KOPT-K1 (cell line): Measurements from ENCODE around the gene TIGD6.

Source experiments
- H3K27ac ChIP-seq: fragments of 200-600 bp; sonication (generic); 2 replicates; pipeline ENCODE4 v1.5.1; 2016; ENCODE audit warnings: antibody characterized with exemption, mild to moderate bottlenecking, low read depth, low read length; ENCODE audit not compliant: poor library complexity, severe bottlenecking
- H3K36me3 ChIP-seq: fragments of 200-600 bp; sonication (generic); 2 replicates; pipeline ENCODE4 v1.5.1; 2017; ENCODE audit warnings: antibody characterized with exemption, mild to moderate bottlenecking, low read length, moderate library complexity; ENCODE audit not compliant: insufficient read depth
- H3K9me3 ChIP-seq: fragments of 200-600 bp; sonication (generic); 2 replicates; pipeline ENCODE4 v1.5.1; 2017; ENCODE audit warnings: antibody characterized with exemption, low read length, mild to moderate bottlenecking; ENCODE audit not compliant: insufficient read depth, poor library complexity, severe bottlenecking

The TIGD6 gene

GRCh38 chr5:149969181-149969930, 31.1 kb downstream of the TIGD6 start:
- Histone ChIP-seq H3K9me3 (no peaks in the 10 kb centered on the region), H3K27ac (no peak overlapping the region), H3K36me3 (no peaks in the 10 kb centered on the region)

GRCh38 chr5:149966946-149967345, 33.5 kb downstream of the TIGD6 start:
- Histone ChIP-seq H3K27ac (no peak overlapping the region), H3K9me3 (no peaks in the 10 kb centered on the region), H3K36me3 (no peaks in the 10 kb centered on the region)

GRCh38 chr5:149963729-149964128, 36.7 kb downstream of the TIGD6 start:
- H3K36me3 ChIP-seq: no peaks in the 10 kb centered on the region
- no peak overlapping the region for H3K27ac ChIP-seq
- H3K9me3 ChIP-seq: no peaks in the 10 kb centered on the region

- Histone ChIP-seq H3K36me3 (no peaks in the 10 kb centered on the region), H3K27ac (no peak overlapping the region), H3K9me3 (no peaks in the 10 kb centered on the region)
Observed at GRCh38 chr5:149962601-149963300, 37.7 kb downstream of the TIGD6 start.

GRCh38 chr5:149961957-149962409, 38.5 kb downstream of the TIGD6 start:
- Histone ChIP-seq H3K9me3 (no peaks in the 10 kb centered on the region), H3K36me3 (no peaks in the 10 kb centered on the region), H3K27ac (no peak overlapping the region)

GRCh38 chr5:149961186-149961685, 39.2 kb downstream of the TIGD6 start:
- Histone ChIP-seq H3K27ac (peak overlapping the region; percentile 57), H3K9me3 (no peaks in the 10 kb centered on the region), H3K36me3 (no peaks in the 10 kb centered on the region)

- Histone ChIP-seq H3K9me3 (no peaks in the 10 kb centered on the region), H3K36me3 (no peaks in the 10 kb centered on the region), H3K27ac (peak within 1 kb of the TSS; percentile 57)
Observed at GRCh38 chr5:149960272-149961185, 39.9 kb downstream of the TIGD6 start, which contains the start of gene SLC26A2. SLC26A2 (plus strand) TSS chr5:149960758; CDS start chr5:149977653, 16,895 bp downstream.

GRCh38 chr5:149959406-149960236, 40.8 kb downstream of the TIGD6 start:
- Histone ChIP-seq H3K27ac (peak overlapping the region; percentile 57), H3K36me3 (no peaks in the 10 kb centered on the region), H3K9me3 (no peaks in the 10 kb centered on the region)

- no peak overlapping the region for H3K27ac ChIP-seq
- no peaks in the 10 kb centered on the region for H3K36me3 ChIP-seq
- no peaks in the 10 kb centered on the region for H3K9me3 ChIP-seq
Observed at GRCh38 chr5:149957855-149958254, 42.6 kb downstream of the TIGD6 start.

- Histone ChIP-seq H3K27ac (no peak overlapping the region), H3K9me3 (no peaks in the 10 kb centered on the region), H3K36me3 (no peaks in the 10 kb centered on the region)
Observed at GRCh38 chr5:149956685-149957084, 43.8 kb downstream of the TIGD6 start.

- no peak overlapping the region for H3K27ac ChIP-seq
- no peaks in the 10 kb centered on the region for H3K9me3 ChIP-seq
- no peaks in the 10 kb centered on the region for H3K36me3 ChIP-seq
Observed at GRCh38 chr5:149954798-149955197, 45.7 kb downstream of the TIGD6 start.

GRCh38 chr5:149953436-149954121, 46.9 kb downstream of the TIGD6 start:
- no peaks in the 10 kb centered on the region for H3K9me3 ChIP-seq
- no peak overlapping the region for H3K27ac ChIP-seq
- no peaks in the 10 kb centered on the region for H3K36me3 ChIP-seq

GRCh38 chr5:149951138-149951749, 49.2 kb downstream of the TIGD6 start:
- Histone ChIP-seq H3K27ac (no peak overlapping the region), H3K9me3 (no peaks in the 10 kb centered on the region), H3K36me3 (no peaks in the 10 kb centered on the region)
